Psoas muscle (tissue), 8 donors: ENCODE results near the gene DUSP21. TPM values are rescaled to one million over a fixed set of nuclear protein-coding genes. Genes with fewer than 3 reads are reported as not detected.

ENCODE experiments used
- ATAC-seq, 4 donors: fragments of 200-7000 bp; cut with Tn5 transposase; one replicate each; pipeline ENCODE4 v1.9.1; 2020; ENCODE audit warnings: moderate library complexity in 3 of 4, mild to moderate bottlenecking in 2 of 4
- DNase-seq, 2 donors: peaks; one replicate each; pipeline ENCODE4 v3.0.0-alpha.2; 2020
- H3K27ac ChIP-seq: fragments of 200-600 bp; one replicate; pipeline ENCODE4 v1.8.0; 2022
- H3K27me3 ChIP-seq, 3 donors: fragments of 200-600 bp in 1 of 3; one replicate each; pipeline versions ENCODE4 v1.6.1 to v1.8.0; 2013 to 2022; ENCODE audit warnings: low read length in 2 of 3, mild to moderate bottlenecking in 2 of 3, moderate library complexity in 1 of 3; ENCODE audit not compliant: insufficient read depth in 3 of 3
- H3K36me3 ChIP-seq, 2 donors: fragments of 200-600 bp in 1 of 2; one replicate each; pipeline versions ENCODE4 v1.6.1 to v1.8.0; 2013 to 2022; ENCODE audit warnings: low read depth in 1 of 2, mild to moderate bottlenecking in 1 of 2, moderate library complexity in 1 of 2; ENCODE audit not compliant: insufficient read depth in 1 of 2
- H3K4me1 ChIP-seq: fragments of 200-600 bp; one replicate; pipeline ENCODE4 v1.8.0; 2022
- H3K4me3 ChIP-seq: fragments of 200-600 bp; one replicate; pipeline ENCODE4 v1.8.0; 2022; ENCODE audit warnings: mild to moderate bottlenecking
- H3K9me3 ChIP-seq: fragments of 200-600 bp; one replicate; pipeline ENCODE4 v1.8.0; 2022
- WGBS, 3 donors: extraction: QIAGEN DNeasy Blood & Tissue Kit; methylation state at CpG; one replicate each; pipeline versions ENCODE4 v1.1.6 to v1.1.7; 2013; 5-methylcytosine and 5-hydroxymethylcytosine counted together
- intact Hi-C, 2 donors: fragments of 100-400 bp; cut with DNase I; formaldehyde crosslinking; loops; one replicate each; pipeline versions ENCODE4 v1.11.0 to v1.14.2; 2022
- polyA plus RNA-seq, 3 donors: library from polyadenylated mRNA; stranded (reverse); fragments of 200-250 nt; gene quantifications; one replicate each; pipeline ENCODE4 v1.2.3, GENCODE V29; 2013
- total RNA-seq, 4 donors: library from RNA; stranded (reverse); fragmentation: NEBNext Ultra II Directional in 2 of 4; extraction: Animal tissue kit (Norgen Biotek cat#: 25700) in 2 of 4; gene quantifications; one replicate each; pipeline versions ENCODE4 v1.2.1 to v1.2.4, GENCODE V29; 2021 to 2023
- TF ChIP-seq, protein P1 (sequence below): fragments of 200-600 bp; IDR thresholded peaks from one replicate; pipeline ENCODE4 v1.8.0; 2022; ENCODE audit warnings: antibody characterized with exemption
- donor health status: healthy with polysubstance abuse.
- donor health status: DM: no; HTN: no; CAD: no; lungs with moderate emphysema.
- donor health status: Bipolar disorder and iron deficiency.
- donor health status: healthy.
- donor health status: DM: yes; HTN: yes; CAD: no.
- donor health status: DM: no; HTN: no; CAD: no.
- donor health status: DM: no; HTN: no; CAD: no.
- donor health status: DM: yes; HTN: yes; CAD: no.

DUSP21 gene
- total and polyA plus RNA-seq, 7 donors, result not detected

DNA sequence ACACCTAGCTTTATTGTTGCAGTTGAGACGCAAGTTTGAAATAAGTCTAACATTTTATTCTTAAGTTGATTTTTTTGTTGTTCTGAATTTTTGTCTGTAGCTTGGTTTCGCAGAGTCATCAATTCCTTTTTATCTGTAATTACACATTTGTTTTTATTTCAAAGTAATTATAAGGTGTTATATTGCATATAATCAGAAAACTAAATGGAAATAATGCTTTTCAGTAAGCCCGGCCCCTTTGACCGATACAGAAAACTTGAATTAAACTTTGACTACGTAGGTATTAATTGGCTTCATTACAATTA is 31.3 kb downstream of the DUSP21 start:
- Histone ChIP-seq H3K4me3 (peak overlapping the region; percentile 88), H3K4me1 (peaks cover 39% of the 10 kb centered on the region), H3K27me3 (no peaks in the 10 kb centered on the region), H3K36me3 (no peaks in the 10 kb centered on the region), H3K9me3 (no peaks in the 10 kb centered on the region), H3K27ac (peak overlapping the region; percentile 92)
- TF ChIP-seq, protein P1, sequence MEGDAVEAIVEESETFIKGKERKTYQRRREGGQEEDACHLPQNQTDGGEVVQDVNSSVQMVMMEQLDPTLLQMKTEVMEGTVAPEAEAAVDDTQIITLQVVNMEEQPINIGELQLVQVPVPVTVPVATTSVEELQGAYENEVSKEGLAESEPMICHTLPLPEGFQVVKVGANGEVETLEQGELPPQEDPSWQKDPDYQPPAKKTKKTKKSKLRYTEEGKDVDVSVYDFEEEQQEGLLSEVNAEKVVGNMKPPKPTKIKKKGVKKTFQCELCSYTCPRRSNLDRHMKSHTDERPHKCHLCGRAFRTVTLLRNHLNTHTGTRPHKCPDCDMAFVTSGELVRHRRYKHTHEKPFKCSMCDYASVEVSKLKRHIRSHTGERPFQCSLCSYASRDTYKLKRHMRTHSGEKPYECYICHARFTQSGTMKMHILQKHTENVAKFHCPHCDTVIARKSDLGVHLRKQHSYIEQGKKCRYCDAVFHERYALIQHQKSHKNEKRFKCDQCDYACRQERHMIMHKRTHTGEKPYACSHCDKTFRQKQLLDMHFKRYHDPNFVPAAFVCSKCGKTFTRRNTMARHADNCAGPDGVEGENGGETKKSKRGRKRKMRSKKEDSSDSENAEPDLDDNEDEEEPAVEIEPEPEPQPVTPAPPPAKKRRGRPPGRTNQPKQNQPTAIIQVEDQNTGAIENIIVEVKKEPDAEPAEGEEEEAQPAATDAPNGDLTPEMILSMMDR, result no peak
- intact Hi-C loops, result loop anchor here in 1 of 2 donors (10.0 kb wide), 1 partner anchor 330 kb away; the partner anchor contains the start of gene FUNDC1
- DNase-seq (no peak), ATAC-seq (no peak)
- 7 to 14% (median 7%) methylated on average over 5 of the region's 5 CpGs for WGBS, 3 donors

DNA sequence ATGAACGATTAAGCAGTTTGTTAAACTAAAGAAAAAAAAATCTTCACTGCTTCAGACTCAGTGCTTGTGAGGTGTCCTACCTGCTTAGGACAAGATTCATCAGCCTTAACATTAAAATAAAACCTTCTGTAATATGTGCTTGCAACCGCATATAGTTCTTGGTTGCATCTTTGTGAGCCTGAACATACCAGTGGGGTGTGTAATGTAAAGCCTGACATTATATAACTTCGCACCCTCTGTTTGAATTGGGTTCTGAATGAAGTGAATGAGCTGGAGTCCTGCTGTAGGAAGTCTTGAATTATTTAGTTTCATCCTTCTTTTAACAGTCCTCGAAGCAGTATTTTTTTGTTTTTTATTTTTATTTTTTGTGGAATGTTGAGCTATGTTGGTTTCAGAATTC is 32.3 kb downstream of the DUSP21 start:
- ATAC-seq, result no peak
- H3K4me1 ChIP-seq, result peaks cover 40% of the 10 kb centered on the region
- TF ChIP-seq, protein P1, result no peak

DNA sequence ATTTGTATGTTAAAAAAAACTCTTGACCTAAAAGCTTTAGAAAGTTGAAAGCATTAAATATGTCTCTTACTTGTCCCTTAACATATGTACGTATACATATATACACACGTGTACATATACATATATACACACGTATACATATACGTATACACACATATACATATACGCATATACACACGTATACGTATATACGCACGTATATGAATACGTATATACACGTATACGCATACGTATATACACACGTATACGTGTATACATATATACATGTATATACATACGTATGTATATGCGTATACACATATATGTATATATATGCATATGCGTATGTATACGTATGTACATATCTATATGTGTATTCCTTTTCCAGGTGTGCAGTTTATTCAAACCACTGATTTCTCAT is 32.9 kb downstream of the DUSP21 start:
- Histone ChIP-seq H3K4me3 (peak overlapping the region; percentile 6), H3K36me3 (no peaks in the 10 kb centered on the region), H3K9me3 (no peaks in the 10 kb centered on the region), H3K27ac (no peak overlapping the region), H3K4me1 (peaks cover 39% of the 10 kb centered on the region), H3K27me3 (no peaks in the 10 kb centered on the region)
- intact Hi-C loops, result loop anchor here in 1 of 2 donors (10.0 kb wide), 1 partner anchor 332 kb away; the partner anchor contains the start of gene FUNDC1
- no peak for DNase-seq
- no peak for ATAC-seq
- TF ChIP-seq, protein P1, result no peak
- WGBS, 3 donors, result 79 to 85% (median 83%) methylated on average over 19 of the region's 19 CpGs

More for the DNA sequence above, 32.3 kb downstream of the DUSP21 start:
- H3K36me3 ChIP-seq, result no peaks in the 10 kb centered on the region
- intact Hi-C loops, result loop anchor here in 1 of 2 donors (10.0 kb wide), 1 partner anchor 331 kb away; the partner anchor contains the start of gene FUNDC1
- 15 to 28% (median 22%) methylated on average over 4 of the region's 4 CpGs for WGBS, 3 donors
- no peaks in the 10 kb centered on the region for H3K27me3 ChIP-seq
- H3K9me3 ChIP-seq, result no peaks in the 10 kb centered on the region
- DNase-seq, result no peak
- no peak overlapping the region for H3K27ac ChIP-seq
- H3K4me3 ChIP-seq, result peak overlapping the region; percentile 88

DNA sequence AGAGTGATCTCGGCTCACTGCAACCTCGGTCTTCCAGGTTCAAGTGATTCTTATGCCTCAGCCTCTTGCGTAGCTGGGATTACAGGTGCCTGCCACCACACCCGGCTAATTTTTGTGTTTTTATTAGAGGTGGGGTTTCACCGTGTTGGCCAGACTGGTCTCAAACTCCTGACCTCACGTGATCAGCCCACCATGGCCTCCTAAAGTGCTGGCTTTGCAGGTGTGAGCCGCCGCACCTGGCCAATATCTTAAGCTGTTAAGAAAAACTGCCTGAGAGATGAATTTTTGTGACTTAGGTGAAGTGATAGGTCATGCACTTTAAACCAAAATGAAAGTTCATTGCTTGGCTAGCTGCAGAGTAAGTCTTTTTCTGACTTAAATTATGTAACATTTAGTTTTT is 35.0 kb downstream of the DUSP21 start:
- Histone ChIP-seq H3K27ac (no peak overlapping the region), H3K36me3 (no peaks in the 10 kb centered on the region), H3K27me3 (no peaks in the 10 kb centered on the region), H3K4me1 (peaks cover 55% of the 10 kb centered on the region), H3K9me3 (no peaks in the 10 kb centered on the region), H3K4me3 (no peak overlapping the region)
- intact Hi-C loops, result loop anchor here in 1 of 2 donors (10.0 kb wide), 1 partner anchor 334 kb away; the partner anchor contains the start of gene FUNDC1
- no peak for DNase-seq
- no peak for ATAC-seq
- TF ChIP-seq, protein P1, result no peak
- WGBS, 3 donors, result 81 to 90% (median 90%) methylated on average over 8 of the region's 8 CpGs

DNA sequence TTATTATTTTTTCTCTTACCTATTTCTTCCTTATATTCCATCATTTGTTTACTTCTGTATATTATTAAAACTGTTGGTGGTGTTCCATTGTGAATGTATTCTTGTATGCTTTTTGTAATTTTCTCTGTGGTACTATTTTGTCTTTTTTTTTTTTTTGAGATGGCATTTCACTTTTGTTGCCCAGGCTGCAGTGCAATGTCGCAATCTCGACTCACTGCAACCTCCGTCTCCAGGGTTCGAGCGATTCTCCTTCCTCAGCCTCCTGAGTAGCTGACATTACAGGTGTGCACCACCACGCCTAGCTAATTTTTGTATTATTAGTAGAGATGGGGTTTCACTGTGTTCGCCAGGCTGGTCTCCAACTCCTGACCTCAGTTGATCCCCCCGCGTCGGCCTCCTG is 37.7 kb downstream of the DUSP21 start:
- H3K27me3 ChIP-seq, result no peaks in the 10 kb centered on the region
- peaks cover 62% of the 10 kb centered on the region for H3K4me1 ChIP-seq
- DNase-seq, result no peak
- H3K4me3 ChIP-seq, result no peak overlapping the region
- TF ChIP-seq, protein P1, result no peak
- no peak for ATAC-seq
- intact Hi-C loops, result no loop called here
- H3K9me3 ChIP-seq, result no peaks in the 10 kb centered on the region
- no peaks in the 10 kb centered on the region for H3K36me3 ChIP-seq
- H3K27ac ChIP-seq, result no peak overlapping the region
- 85 to 88% (median 86%) methylated on average over 10 of the region's 10 CpGs for WGBS, 3 donors
